GM10266 (cell line): ENCODE measurements around the gene ZBTB20.

Source experiments
- DNase-seq: peaks from one replicate; pipeline ENCODE4 v3.0.0; 2012; ENCODE audit errors: extremely low spot score
- TF ChIP-seq, protein P1 (sequence below): IDR thresholded peaks from 2 replicates; pipeline ENCODE4 v1.5.1; 2012; ENCODE audit warnings: mild to moderate bottlenecking, low read depth; ENCODE audit not compliant: control insufficient read depth, insufficient read depth; ENCODE audit errors: missing control alignments

ZBTB20 gene

GRCh38 chr3:115141033-115141757, 5.9 kb downstream of the ZBTB20 start:
- DNase-seq = no peak
- TF ChIP-seq, protein P1, sequence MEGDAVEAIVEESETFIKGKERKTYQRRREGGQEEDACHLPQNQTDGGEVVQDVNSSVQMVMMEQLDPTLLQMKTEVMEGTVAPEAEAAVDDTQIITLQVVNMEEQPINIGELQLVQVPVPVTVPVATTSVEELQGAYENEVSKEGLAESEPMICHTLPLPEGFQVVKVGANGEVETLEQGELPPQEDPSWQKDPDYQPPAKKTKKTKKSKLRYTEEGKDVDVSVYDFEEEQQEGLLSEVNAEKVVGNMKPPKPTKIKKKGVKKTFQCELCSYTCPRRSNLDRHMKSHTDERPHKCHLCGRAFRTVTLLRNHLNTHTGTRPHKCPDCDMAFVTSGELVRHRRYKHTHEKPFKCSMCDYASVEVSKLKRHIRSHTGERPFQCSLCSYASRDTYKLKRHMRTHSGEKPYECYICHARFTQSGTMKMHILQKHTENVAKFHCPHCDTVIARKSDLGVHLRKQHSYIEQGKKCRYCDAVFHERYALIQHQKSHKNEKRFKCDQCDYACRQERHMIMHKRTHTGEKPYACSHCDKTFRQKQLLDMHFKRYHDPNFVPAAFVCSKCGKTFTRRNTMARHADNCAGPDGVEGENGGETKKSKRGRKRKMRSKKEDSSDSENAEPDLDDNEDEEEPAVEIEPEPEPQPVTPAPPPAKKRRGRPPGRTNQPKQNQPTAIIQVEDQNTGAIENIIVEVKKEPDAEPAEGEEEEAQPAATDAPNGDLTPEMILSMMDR = no peak

DNA sequence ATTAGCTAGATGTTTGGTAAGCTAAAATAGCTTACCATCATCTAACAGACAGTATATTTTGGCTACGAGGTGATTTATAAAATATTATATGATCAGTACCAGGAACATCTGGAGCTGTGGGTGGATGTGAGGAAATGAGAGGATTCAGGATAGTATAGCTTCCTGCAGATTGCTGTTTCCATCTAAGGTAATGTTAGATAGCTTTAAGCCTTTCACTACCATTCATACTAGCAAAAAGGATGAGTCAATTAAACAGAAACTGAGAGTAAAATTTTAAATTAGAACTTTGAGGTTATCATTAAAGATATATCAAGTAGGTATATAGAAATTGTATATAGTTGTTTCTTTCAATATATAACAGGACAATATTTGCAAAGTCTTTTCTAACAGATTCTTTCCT, 8.0 kb downstream of the ZBTB20 start:
- DNase-seq = no peak
- TF ChIP-seq, protein P1 = no peak

- TF ChIP-seq, protein P1 = no peak
- DNase-seq = no peak
Observed at GRCh38 chr3:115134648-115135347, 12.3 kb downstream of the ZBTB20 start.

DNA sequence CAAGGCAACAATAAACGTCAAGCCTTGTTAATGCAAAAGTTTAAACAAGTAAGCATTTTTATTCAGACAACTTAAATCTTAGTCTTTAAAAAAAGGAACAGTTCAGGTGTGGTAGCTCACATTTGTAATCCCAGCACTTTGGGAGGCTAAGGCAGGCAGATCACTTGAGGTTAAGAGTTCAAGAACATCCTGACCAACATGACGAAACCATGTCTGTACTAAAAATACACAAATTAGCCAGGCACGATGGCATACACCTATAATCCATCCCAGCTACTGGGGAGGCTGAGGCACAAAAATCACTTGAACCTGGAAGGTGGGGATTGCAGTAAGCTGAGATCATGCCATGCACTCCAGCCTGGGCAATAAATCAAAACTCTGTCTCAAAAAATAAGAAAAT, 19.9 kb downstream of the ZBTB20 start:
- TF ChIP-seq, protein P1 = no peak
- no peak for DNase-seq

GRCh38 chr3:115120597-115120996, 26.5 kb downstream of the ZBTB20 start:
- TF ChIP-seq, protein P1 = no peak
- DNase-seq = no peak

- DNase-seq = no peak
- TF ChIP-seq, protein P1 = no peak
Observed at GRCh38 chr3:115113367-115113766, 33.7 kb downstream of the ZBTB20 start.

DNA sequence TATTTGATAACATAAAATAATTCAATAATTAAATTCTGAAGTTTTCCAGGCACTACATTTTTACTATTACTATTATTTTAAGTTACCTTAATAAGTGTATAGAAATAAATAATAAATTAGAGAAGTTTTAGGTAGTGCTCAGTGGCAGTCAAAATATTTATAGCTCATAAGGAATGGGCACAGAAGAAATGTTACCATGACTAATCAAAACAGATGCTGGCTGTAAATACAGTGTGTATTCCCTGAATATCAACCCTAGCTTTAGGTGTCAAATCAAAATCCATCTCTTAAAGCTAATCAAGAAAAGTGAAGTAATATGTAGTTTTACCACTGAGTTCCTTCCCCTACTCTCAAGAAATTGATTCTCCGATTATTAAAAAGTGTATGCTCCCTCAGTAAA, 35.5 kb downstream of the ZBTB20 start:
- TF ChIP-seq, protein P1 = no peak
- DNase-seq = no peak
